Stimulated activated CD4-positive, alpha-beta T cell treated with anti-CD3 and anti-CD28 coated beads, TNF-alpha, amount 100 ng/mL, for 1 hour (primary cell): ENCODE data around the gene DCST1.

Experiments
- DNase-seq, 3 donors: peaks; one replicate each; pipeline ENCODE4 v3.0.0-alpha.2; 2020; ENCODE audit warnings: low read depth in 3 of 3, low spot score in 1 of 3

Gene DCST1

GRCh38 chr1:155051777-155052398, 18.3 kb downstream of the DCST1 start:
- DNase-seq, result peak in 1 of 3 donors; percentile 24

GRCh38 chr1:155052439-155053395, 19.1 kb downstream of the DCST1 start:
- DNase-seq, result no peak

GRCh38 chr1:155053531-155054105, 20.0 kb downstream of the DCST1 start:
- DNase-seq, result no peak

DNA sequence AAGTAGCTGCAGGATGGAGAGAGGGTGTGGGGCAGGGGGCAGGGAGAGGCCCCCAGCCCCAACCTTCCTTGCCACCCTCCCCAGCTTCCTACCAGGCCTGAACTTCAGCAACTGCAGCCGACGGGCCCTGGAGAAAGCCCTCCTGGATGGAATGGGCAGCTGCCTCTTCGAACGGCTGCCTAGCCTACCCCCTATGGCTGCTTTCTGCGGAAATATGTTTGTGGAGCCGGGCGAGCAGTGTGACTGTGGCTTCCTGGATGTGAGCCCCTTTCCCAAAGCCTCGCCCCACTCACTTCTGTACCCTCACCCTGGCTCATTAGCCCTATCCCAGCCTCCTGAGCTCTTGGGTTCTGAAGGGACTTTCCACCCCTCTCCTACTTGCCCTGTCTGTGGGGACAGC, 23.5 kb downstream of the DCST1 start:
- no peak for DNase-seq

GRCh38 chr1:155057788-155058211, 24.2 kb downstream of the DCST1 start:
- DNase-seq, result no peak

GRCh38 chr1:155060736-155061135, 27.1 kb downstream of the DCST1 start:
- no peak for DNase-seq

DNA sequence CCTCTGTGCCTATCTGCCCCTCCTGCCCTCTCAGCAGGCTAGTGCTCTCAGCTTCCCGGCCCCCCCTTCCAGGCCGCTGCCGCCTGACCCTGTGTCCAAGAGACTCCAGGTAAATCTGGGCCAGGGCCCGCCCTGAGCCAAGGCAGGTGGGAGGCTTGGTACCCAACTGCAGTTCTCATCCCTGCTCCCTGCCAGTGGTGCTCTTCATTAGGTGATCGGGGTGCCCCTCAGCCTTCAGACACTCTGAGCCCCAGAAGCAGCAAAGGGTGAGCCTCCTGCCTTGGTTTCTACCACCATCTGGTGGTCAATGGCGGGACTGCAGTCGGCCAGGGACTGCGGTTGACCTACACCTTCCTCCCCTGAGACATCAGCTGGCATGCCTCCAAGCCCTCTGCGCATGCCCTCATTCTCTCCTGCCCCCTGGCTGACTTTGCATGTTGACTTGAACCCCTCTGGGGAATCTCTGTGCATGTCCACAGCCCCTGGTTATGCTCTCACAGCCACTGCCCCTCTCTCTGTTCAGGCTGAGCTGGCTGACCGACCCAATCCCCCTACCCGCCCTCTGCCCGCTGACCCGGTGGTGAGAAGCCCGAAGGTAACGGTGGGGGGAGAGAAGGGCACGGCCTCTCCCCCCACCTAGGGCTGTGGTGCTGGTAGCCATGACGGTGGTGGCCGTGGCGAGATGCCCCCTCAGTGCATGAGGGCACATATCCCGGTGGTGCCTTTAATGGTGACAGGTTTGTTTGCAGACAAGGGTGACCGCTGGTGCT, 27.9 kb downstream of the DCST1 start:
- DNase-seq, result peak; percentile 87 to 97 (median 91)

- DNase-seq, result no peak
Measured at GRCh38 chr1:155062151-155062686, 28.6 kb downstream of the DCST1 start.

GRCh38 chr1:155062702-155063411, 29.2 kb downstream of the DCST1 start:
- peak in 2 of 3 donors; percentile 44 to 72 for DNase-seq

DNA sequence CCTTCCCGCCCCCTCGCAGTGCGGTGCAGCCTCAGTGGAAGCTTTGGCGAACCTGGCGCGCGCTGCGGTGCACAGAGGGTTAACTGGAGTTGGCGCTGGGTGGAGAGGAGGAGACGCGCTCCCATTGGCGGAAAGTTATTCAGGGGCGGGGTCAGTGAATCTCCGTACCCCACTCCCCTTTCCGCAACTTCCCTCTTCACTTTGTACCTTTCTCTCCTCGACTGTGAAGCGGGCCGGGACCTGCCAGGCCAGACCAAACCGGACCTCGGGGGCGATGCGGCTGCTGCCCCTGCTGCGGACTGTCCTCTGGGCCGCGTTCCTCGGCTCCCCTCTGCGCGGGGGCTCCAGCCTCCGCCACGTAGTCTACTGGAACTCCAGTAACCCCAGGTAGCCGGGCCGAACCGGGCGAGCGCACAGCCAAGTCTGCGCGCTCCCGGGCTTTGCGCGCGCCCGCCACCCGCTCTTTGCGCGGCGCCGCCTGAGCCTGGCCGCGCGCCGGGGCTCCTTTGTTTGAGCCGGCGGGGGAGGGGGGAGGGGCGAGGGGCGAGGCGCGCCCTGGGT, 30.0 kb downstream of the DCST1 start, which contains the start of gene EFNA4:
TSS of gene EFNA4 (plus strand) at position 191 of the 561 bp plus-strand sequence. CDS start at position 275, 84 bp downstream.
- peak; percentile 52 to 70 (median 61) for DNase-seq

DNA sequence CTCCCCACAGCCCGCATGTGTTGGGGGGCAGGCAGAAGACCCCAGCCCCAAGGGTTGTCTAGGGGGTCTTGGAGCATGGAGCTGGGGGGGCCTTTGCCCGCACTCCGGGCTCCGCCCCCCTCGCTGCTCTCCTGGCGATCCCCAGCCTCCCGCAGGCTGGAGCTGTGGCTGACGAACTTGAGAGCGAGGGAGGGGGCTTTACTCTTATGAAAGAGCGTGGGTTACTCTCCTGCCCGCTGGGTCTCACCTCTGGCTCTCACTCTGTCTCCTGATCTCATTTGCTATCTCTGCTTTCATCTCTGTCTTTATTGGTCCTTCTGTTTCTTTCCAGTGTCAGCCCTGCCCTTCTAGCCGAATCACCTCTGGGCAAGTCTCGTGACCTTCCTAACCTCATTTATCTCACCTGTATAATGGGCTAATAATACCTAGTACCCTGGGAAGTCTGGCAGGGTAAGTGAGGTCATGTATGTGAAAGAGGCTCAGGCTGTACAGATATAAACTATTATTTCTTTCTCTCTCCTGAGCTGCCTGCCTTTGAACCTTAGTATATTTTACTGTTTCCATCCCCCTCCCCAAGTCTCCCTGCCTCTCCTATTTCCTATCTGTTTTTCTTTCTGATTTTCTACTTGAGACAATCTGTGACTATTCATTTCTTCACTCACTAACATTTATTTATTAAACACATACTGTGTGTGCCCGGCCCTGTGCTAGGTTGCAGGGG, 30.6 kb downstream of the DCST1 start:
- no peak for DNase-seq

DNA sequence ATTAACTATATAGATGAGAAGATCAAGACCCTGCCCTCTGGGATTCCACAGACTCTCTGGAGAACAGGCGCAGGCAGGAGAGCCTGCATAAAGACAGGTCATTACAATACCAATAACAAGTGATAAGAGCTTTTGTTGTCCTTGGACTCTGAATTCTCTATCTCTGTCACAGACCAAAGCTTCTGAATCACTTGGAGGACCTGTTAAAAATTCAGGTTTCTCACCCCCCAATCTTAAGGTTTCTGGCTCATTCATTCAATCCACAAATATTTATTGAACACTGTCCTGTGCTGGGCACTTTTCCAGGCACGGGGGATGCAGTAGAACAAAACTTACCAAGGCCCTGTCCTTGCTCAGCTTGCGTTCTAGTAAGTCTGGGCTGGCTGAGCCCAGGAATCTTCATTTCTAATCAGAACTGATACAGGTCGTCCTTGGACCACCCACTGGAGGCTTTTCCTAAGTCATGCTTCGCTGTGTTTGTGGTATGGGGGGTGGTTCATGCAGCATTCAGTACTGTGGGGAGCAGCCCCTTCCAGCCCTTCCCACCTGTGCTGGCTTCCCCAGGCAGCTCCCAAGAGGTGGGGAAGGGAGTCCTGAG, 31.3 kb downstream of the DCST1 start:
- DNase-seq, result no peak

DNA sequence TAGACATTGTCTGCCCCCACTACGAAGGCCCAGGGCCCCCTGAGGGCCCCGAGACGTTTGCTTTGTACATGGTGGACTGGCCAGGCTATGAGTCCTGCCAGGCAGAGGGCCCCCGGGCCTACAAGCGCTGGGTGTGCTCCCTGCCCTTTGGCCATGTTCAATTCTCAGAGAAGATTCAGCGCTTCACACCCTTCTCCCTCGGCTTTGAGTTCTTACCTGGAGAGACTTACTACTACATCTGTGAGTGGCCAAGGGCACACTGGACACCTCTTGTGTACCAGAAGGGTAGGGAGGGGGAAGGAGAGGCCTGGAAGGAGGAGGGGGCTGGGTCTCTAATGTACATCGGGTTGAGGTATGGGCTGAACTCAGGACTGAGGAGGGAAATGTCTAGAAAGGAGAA, 33.2 kb downstream of the DCST1 start:
- DNase-seq, result no peak

DNA sequence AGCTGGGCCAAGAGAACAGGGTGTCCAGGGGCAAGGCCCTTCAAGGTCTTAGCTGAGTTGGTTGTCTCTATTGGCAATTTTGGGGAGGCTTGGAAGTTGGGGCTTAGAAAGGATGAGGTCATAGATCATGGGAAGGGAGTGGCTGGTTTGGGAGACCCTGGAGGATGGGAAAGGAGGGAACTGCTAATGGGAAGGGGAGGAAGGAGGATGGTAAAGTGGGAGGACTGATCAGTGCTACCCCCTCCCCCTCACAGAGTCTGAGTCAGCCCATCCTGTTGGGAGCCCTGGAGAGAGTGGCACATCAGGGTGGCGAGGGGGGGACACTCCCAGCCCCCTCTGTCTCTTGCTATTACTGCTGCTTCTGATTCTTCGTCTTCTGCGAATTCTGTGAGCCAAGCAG, 35.0 kb downstream of the DCST1 start:
- no peak for DNase-seq

DNA sequence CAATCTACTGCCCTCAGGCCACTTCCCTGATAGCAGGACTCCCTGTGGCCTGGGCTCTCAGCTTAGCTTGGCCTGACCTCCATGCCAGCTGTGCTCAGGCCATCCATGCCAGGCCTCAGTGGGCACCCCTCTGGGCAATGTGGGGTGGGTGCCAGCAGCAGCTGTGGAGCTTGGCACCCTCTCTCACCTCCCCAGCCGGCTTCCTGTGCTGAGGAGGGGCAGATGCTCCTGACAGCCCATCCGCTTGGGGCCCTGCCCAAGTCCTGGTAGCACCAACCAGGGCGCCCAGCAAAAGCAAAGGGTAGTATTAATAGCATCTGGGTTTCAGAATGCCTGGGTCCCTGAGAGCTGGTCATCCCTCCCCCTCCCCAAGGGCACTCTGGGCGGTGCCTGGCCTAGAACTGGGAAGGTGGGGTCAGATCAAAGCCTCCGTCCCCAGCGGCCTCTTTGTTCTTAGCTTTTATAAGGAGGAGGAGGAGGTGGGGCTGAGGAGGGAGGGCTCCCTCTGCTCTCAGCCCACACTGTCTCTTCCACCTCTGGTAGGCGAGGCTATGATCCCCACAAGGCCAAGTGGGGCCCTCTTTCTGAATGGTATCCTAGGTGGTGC, 36.0 kb downstream of the DCST1 start:
- no peak for DNase-seq

DNA sequence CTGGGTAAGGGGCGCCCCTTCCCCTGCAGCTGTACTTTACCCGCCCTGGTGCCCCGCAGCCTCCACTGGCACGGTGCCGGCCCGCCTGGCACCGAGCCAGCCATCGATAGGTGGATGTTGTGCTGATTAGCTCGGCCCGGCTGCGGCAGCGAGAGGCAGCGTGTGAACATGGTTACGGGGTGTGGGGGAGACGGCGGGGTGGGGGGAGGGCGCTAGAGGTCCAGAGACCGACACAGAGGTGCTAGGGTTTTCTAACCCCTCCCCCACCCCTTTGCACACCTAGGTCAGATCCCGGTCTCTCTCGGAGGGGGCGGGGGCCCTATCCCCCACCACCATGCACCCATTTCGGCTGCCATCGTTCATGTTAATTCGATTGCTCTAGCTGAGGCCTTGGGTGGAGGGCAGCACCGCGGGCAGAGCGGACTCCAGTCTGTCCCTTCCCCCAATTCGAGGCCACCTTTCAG, 36.6 kb downstream of the DCST1 start:
- DNase-seq, result no peak

DNA sequence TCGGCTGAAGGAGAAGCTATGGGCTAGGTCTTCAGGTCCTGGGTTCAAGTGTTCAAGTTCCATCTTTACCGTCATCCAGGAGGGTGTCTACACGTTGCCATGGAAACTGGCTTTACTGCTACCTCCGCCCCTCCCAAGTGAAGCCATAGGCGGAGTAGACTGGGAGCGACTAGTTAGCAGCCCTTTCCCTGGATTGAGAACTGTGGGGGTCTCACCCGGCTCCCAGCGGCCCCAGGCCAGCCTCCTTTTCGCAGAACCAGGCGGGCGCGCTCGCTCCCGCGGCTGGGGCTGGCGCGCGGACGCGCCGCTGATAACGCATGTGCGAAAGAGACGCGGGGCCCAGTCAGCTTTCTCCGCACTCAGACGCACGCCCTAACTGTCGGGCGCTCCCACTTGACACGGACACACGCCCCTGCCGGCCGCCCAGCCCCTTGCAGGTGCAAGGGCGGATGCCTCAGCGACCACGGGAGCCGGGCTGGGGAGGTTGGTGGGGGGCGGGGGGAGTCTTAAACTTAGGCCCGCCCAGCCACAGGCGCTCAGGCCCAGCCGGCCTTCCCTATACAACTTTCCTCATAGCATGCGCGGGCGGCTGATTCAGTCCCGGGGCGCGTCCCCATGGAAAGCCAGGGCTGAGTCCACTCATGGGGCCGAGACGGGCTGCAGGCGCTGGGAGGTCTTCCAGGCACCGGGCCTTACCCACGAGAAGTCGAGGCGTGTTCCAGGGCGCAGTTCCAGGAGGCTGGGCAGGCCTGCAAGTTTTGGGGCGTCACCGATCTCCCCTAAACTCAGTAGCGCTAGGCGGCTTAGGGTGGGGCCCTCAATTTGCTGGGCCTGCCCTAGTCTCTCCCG, 37.3 kb downstream of the DCST1 start:
- DNase-seq, result peak in 1 of 3 donors; percentile 50
